ENCODE measurements around the gene RESP18.

RESP18 gene

DNA sequence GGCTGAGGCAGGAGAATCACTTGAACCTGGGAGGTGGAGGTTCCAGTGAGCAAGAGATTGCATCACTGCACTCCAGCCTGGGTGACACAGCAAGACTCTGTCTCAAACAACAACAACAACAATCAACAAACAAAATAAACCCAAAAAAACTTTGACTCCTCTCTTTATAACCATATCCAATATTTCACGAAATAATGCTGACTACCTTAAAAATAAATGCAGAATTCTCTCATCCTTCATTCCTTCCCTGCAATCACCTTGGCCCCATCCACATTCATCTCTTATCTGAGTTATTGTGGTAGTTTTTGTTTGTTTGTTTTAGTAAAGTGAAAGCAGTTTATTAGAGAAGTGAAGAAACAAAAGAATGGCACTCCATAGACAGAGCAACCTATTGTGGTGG is 26.5 kb downstream of the RESP18 start:
- TF ChIP-seq POLR2A (IDR thresholded peaks at IDR 0.05; ENCODE audit: low read depth, low read length) (no peak), POLR2AphosphoS5 (IDR thresholded peaks at IDR 0.05; ENCODE audit: low read depth, low read length) (no peak), PAX5 (IDR thresholded peaks at IDR 0.05; ENCODE audit: insufficient read depth, low read length, severe bottlenecking) (no peak), POU2F2 (IDR thresholded peaks at IDR 0.05; ENCODE audit: low read depth, low read length) (no peak), TAF1 (IDR thresholded peaks at IDR 0.05; ENCODE audit: low read depth, low read length) (no peak), SPI1 (IDR thresholded peaks at IDR 0.05; ENCODE audit: low read depth, low read length) (no peak)
- no peak for FAIRE-seq
- DNase-seq (ENCODE audit: insufficient read length, low spot score): no peak

DNA sequence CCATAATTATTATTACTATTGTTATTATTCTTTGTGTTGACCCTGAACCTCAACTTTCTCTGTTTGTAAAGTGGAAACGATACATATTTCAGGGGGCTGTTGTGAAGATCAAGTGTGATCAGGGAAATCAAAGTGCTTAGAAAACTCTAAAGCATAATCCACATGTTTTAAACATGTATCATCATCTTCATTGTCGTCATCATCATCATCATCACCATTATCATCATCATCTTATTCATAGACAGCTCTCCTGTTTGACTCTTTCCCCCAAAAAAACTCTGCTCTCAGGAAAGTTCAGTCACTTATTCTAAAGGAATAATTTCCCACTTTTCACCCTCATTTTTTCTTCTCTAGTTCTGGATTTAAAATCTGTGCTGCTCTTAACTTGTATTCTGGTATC is 28.3 kb downstream of the RESP18 start:
- TF ChIP-seq POU2F2 (IDR thresholded peaks at IDR 0.05; ENCODE audit: low read depth, low read length) (no peak), POLR2AphosphoS5 (IDR thresholded peaks at IDR 0.05; ENCODE audit: low read depth, low read length) (no peak), POLR2A (IDR thresholded peaks at IDR 0.05; ENCODE audit: low read depth, low read length) (no peak), TAF1 (IDR thresholded peaks at IDR 0.05; ENCODE audit: low read depth, low read length) (no peak), SPI1 (IDR thresholded peaks at IDR 0.05; ENCODE audit: low read depth, low read length) (no peak), PAX5 (IDR thresholded peaks at IDR 0.05; ENCODE audit: insufficient read depth, low read length, severe bottlenecking) (no peak)
- DNase-seq (ENCODE audit: insufficient read length, low spot score): no peak
- no peak for FAIRE-seq

DNA sequence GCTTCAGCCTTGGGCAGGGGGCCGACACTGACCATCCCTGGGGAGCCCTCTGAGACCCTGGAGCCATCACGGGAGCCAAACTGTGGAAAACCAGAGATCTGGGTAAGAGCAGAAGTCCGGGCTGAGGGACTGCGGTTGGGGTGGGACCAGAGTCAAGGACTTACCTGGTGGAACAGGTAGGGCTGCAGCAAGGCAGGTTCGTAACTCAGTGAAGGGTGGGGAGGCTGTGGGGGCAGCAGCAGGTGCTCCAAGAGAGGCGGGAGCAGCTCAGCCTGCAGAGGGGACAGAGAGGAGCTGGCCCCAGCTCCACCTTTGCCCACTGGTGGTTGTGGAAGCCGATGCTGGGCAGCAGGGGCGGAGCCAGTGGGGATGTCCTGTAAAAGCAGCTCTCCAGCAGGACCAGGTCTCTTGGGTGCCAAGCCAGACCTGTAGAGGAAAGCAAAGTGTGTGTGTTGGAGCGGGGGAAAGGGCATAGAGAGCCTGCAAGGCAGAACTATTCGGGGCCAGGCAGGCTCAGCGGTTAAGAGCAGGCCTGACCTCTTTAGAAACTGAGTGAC is 30.1 kb downstream of the RESP18 start:
- DNase-seq (ENCODE audit: insufficient read length, low spot score) (no peak), FAIRE-seq (no peak)
- TF ChIP-seq SPI1 (IDR thresholded peaks at IDR 0.05; ENCODE audit: low read depth, low read length): no peak
- no peak for TF ChIP-seq TAF1 (IDR thresholded peaks at IDR 0.05; ENCODE audit: low read depth, low read length)
- no peak for TF ChIP-seq POU2F2 (IDR thresholded peaks at IDR 0.05; ENCODE audit: low read depth, low read length)
- TF ChIP-seq POLR2AphosphoS5 (IDR thresholded peaks at IDR 0.05; ENCODE audit: low read depth, low read length): no peak
- no peak for TF ChIP-seq PAX5 (IDR thresholded peaks at IDR 0.05; ENCODE audit: insufficient read depth, low read length, severe bottlenecking)
- TF ChIP-seq POLR2A (IDR thresholded peaks at IDR 0.05; ENCODE audit: low read depth, low read length): no peak

- FAIRE-seq (no peak), DNase-seq (ENCODE audit: insufficient read length, low spot score) (no peak)
- no peak for TF ChIP-seq POLR2A (IDR thresholded peaks at IDR 0.05; ENCODE audit: low read depth, low read length)
- TF ChIP-seq PAX5 (IDR thresholded peaks at IDR 0.05; ENCODE audit: insufficient read depth, low read length, severe bottlenecking): no peak
- TF ChIP-seq POU2F2 (IDR thresholded peaks at IDR 0.05; ENCODE audit: low read depth, low read length): no peak
- no peak for TF ChIP-seq SPI1 (IDR thresholded peaks at IDR 0.05; ENCODE audit: low read depth, low read length)
- TF ChIP-seq POLR2AphosphoS5 (IDR thresholded peaks at IDR 0.05; ENCODE audit: low read depth, low read length): no peak
- TF ChIP-seq TAF1 (IDR thresholded peaks at IDR 0.05; ENCODE audit: low read depth, low read length): no peak
Observed at GRCh38 chr2:219300022-219300421, 32.5 kb downstream of the RESP18 start.

GRCh38 chr2:219299372-219299760 is 33.2 kb downstream of the RESP18 start:
- FAIRE-seq (no peak), DNase-seq (ENCODE audit: insufficient read length, low spot score) (no peak)
- TF ChIP-seq SPI1 (IDR thresholded peaks at IDR 0.05; ENCODE audit: low read depth, low read length) (no peak), POU2F2 (IDR thresholded peaks at IDR 0.05; ENCODE audit: low read depth, low read length) (no peak), PAX5 (IDR thresholded peaks at IDR 0.05; ENCODE audit: insufficient read depth, low read length, severe bottlenecking) (no peak), POLR2AphosphoS5 (IDR thresholded peaks at IDR 0.05; ENCODE audit: low read depth, low read length) (no peak), POLR2A (IDR thresholded peaks at IDR 0.05; ENCODE audit: low read depth, low read length) (no peak), TAF1 (IDR thresholded peaks at IDR 0.05; ENCODE audit: low read depth, low read length) (no peak)

- DNase-seq (ENCODE audit: insufficient read length, low spot score): peak; percentile 90
- peak; percentile 94 for FAIRE-seq
- TF ChIP-seq POLR2AphosphoS5 (IDR thresholded peaks at IDR 0.05; ENCODE audit: low read depth, low read length) (no peak), POLR2A (IDR thresholded peaks at IDR 0.05; ENCODE audit: low read depth, low read length) (no peak), PAX5 (IDR thresholded peaks at IDR 0.05; ENCODE audit: insufficient read depth, low read length, severe bottlenecking) (no peak), POU2F2 (IDR thresholded peaks at IDR 0.05; ENCODE audit: low read depth, low read length) (no peak), TAF1 (IDR thresholded peaks at IDR 0.05; ENCODE audit: low read depth, low read length) (no peak), SPI1 (IDR thresholded peaks at IDR 0.05; ENCODE audit: low read depth, low read length) (no peak)
Observed at GRCh38 chr2:219298759-219299371, 33.7 kb downstream of the RESP18 start.

- FAIRE-seq (no peak), DNase-seq (ENCODE audit: insufficient read length, low spot score) (no peak)
- TF ChIP-seq TAF1 (IDR thresholded peaks at IDR 0.05; ENCODE audit: low read depth, low read length): no peak
Observed at GRCh38 chr2:219297766-219298456, 34.6 kb downstream of the RESP18 start.

GRCh38 chr2:219296631-219297391 is 35.7 kb downstream of the RESP18 start:
- DNase-seq (ENCODE audit: insufficient read length, low spot score): no peak
- TF ChIP-seq POLR2AphosphoS5 (IDR thresholded peaks at IDR 0.05; ENCODE audit: low read depth, low read length) (no peak), POLR2A (IDR thresholded peaks at IDR 0.05; ENCODE audit: low read depth, low read length) (no peak), TAF1 (IDR thresholded peaks at IDR 0.05; ENCODE audit: low read depth, low read length) (no peak), POU2F2 (IDR thresholded peaks at IDR 0.05; ENCODE audit: low read depth, low read length) (no peak), SPI1 (IDR thresholded peaks at IDR 0.05; ENCODE audit: low read depth, low read length) (no peak), PAX5 (IDR thresholded peaks at IDR 0.05; ENCODE audit: insufficient read depth, low read length, severe bottlenecking) (no peak)

GRCh38 chr2:219296142-219296541 is 36.4 kb downstream of the RESP18 start:
- FAIRE-seq (no peak), DNase-seq (ENCODE audit: insufficient read length, low spot score) (no peak)
- no peak for TF ChIP-seq SPI1 (IDR thresholded peaks at IDR 0.05; ENCODE audit: low read depth, low read length)
- no peak for TF ChIP-seq POLR2A (IDR thresholded peaks at IDR 0.05; ENCODE audit: low read depth, low read length)
- TF ChIP-seq TAF1 (IDR thresholded peaks at IDR 0.05; ENCODE audit: low read depth, low read length): no peak
- no peak for TF ChIP-seq POLR2AphosphoS5 (IDR thresholded peaks at IDR 0.05; ENCODE audit: low read depth, low read length)
- no peak for TF ChIP-seq PAX5 (IDR thresholded peaks at IDR 0.05; ENCODE audit: insufficient read depth, low read length, severe bottlenecking)
- no peak for TF ChIP-seq POU2F2 (IDR thresholded peaks at IDR 0.05; ENCODE audit: low read depth, low read length)

More at GRCh38 chr2:219296631-219297391, 35.7 kb downstream of the RESP18 start:
- FAIRE-seq: no peak

Measured in GM12891 (cell line).